Activated CD4-positive, alpha-beta T cell treated with anti-CD3 and anti-CD28 coated beads, Interleukin-2, amount 50 U/mL, for 24 hours (primary cell): Measurements from ENCODE around the gene PIP4K2A.

ENCODE experiments used
- DNase-seq, 2 donors: peaks; one replicate each; pipeline ENCODE4 v3.0.0-alpha.2; 2020; ENCODE audit warnings: low read depth in 1 of 2, low spot score in 1 of 2

The PIP4K2A gene

DNA sequence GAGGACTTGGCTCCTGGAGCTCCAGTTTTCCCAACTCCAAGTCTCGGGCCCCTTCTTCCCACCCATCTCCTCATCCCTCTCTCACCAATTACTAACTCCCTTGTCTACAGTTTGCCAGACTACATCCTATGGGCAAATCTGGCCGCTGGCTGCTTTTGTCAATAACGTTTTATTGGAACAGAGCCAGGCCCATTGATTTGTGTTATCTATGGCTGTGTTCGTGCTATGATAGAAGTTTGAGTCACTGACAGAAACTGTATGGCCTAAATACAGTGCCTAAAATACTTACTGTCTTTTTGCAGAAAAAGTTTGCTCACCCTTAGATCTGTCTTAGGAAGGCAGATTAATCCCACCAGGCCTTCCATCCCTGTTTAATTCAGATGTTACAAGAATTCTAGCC lies 71.3 kb downstream of the PIP4K2A start:
- DNase-seq, result no peak

DNA sequence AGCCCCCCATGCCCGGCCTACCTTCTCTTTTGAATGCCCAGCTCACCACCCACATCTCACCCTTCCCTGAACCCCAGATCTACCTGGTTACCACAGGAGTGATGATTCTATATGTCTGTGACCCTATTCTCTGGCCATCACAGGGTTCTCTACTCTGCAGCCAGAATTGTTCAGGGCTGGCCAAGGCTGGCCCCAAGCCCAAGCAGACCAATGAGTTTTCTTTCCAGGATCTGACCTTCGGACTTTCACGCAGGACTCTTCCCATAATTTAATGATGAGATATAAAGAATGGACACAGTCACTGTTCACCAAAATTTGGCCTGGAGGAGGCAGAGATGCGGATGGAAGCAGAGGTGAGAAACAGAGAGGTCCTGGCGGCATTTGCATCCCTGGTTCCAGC lies 72.6 kb downstream of the PIP4K2A start:
- DNase-seq, result no peak

DNA sequence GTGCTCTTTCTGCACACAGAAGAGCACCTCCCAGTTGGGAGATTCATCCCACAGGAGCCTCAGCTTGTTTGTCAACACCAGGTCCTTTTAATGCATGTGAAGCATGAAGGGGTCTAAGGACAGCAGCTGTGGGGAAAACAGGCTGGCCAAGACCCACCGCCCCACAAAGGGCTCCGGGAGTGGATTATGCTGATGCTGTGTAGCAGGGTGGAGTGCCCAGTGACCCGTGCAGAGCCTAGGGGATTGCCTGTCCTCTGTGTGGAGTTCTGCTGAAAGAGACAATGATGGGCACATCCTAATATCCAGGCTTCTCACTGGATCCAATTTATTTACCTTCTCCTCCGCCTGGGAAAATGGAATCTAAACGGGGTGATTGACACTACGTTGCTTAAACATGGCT lies 74.0 kb downstream of the PIP4K2A start:
- DNase-seq, result no peak

DNA sequence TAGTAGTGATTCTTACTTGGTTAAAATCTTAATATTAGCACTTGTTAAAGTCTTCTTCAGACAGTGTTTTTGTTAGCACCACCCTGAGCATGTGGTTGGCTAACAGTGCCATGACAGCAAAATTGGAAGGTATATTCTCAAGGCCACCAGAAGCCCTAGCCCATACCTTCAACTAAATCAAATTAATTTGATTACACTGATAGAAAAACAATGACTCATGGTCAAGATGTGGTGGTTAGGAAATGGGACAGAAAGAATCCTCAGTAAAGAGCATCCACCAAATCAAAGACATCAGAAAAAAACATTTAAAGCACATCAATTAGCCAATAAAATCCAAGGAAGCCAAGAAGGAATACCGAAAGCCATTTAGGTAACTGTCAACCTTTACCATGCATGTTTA lies 75.5 kb downstream of the PIP4K2A start:
- no peak for DNase-seq

DNA sequence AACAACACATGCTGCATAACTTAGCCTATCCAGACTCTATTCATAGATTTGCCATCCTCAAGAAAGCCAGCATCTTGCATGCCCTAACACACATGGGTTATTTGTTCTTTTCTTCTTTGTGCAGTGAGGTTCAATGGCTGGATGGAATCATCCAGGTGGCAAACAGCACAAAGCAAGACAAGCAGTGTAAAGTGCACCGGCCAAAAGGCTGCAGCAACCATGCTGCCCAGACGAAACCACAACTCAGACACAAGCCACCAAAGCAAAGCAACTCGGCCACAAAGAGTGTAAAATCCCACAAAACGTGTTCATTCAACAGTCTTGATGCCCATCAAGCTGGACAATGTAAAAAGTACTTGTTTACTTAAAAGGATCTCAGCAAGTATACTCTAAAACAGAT lies 76.9 kb downstream of the PIP4K2A start:
- DNase-seq, result no peak

DNA sequence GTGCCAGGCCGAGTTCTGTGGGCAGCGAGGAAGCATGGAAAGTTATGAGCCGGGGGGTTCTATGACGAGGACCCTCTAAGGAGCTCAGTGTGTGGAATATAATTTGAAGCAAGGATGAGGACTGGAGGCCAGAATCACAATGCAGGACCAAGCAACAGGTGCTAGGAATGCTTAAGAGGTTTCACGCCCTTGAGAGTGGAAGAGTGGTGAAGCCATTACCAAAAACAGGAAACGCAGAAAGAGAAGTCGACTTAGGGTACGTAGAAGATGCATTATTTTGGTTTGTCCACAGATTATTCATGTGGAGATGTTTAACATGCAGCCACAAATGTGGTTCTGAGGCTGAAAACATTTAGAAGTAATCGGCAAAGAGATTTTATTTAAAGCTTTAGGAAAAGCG lies 78.7 kb downstream of the PIP4K2A start:
- no peak for DNase-seq

DNA sequence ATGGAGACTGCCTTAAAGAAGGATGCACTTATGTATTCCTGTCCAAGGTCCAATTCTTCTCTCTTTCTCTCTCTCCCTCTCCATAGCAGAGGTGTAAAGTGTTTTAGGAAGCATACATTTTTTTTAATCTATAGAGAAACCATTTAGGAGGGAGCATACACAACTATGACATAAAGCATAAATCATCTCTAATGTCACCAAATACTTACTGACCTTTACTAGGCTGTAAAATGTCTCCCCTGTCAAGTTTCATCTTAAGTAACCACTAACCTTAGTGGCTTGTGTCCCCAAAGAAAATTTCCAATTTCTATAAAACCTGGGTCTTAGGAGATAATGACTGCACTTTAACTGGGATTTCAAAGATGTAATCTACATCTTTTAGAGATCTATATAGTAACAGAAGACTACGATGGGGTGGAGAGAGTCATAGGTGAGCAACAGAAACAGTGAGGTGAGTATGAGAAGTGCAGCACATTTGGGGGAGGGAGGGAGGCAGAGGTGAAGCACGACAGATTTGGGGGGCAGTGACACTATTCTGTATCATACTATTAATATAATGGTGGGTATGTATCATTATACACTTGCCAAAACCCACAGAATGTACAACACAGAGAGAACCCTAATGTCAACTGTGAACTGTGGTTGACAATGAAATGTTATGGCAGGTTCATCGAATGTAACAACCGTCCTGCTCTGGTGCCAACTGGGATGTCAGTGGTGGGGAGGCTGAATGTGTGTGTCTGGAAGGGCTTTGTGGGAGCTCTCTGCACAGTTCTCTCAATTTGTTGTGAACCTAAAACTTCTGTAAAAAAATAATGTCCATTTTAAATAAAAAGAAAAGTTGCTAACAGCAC lies 79.5 kb downstream of the PIP4K2A start:
- DNase-seq, result no peak

DNA sequence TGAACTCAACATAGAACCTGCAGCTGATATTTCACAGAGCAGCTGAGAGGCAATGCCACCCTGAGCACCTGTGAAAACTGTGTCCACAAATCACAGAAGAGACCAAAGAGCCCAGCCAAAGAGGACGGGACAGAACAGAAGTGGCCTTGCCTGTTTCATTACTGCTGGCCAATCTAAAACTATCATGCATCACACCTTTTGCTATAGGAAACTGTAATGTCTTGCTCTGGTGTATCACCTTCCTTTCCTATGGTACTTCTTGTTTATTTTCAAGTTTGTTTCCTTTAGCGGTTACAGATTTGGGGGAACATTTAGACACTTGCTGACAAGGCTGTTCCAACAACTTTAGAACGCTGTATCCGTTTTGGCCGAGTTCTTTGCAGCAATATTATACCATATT lies 80.3 kb downstream of the PIP4K2A start:
- no peak for DNase-seq

DNA sequence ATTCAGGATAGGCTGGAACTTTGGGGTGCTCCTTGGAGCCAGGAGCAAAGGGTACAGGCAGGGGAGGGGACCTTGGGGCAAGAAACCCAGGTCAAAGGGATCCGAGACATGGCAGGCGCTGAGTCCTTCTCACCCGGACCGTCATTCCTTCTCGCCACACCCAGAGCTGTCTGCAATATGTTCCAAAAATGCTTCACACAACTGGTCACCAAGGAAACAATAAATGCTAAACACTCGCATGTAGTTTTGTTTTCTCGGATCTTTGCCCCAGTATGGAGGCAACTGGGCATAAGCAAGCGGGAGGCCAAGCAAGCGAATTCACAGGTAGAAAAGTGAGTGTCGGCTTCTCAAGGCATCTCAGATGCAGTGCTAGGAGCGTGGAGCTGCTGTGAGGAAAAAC lies 80.8 kb downstream of the PIP4K2A start:
- no peak for DNase-seq

DNA sequence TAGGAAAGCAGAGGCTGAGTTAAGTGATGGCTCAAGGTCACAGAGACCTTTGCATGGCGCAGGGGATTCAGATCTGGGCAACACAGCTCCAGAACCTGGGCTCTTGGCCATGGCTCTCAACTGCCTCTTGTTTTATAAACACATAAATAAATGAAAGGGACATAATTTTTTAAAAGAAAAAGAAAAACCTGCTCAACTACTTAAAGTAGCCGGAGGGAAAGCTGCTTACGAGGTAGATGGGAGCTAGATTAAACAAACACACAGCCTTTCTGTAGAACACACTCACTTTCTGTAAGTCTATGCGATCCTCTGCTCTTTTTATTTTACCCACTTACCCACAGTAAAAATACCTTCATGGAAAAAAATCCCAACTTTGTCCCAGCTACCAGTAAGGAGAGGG lies 81.3 kb downstream of the PIP4K2A start:
- DNase-seq, result no peak

DNA sequence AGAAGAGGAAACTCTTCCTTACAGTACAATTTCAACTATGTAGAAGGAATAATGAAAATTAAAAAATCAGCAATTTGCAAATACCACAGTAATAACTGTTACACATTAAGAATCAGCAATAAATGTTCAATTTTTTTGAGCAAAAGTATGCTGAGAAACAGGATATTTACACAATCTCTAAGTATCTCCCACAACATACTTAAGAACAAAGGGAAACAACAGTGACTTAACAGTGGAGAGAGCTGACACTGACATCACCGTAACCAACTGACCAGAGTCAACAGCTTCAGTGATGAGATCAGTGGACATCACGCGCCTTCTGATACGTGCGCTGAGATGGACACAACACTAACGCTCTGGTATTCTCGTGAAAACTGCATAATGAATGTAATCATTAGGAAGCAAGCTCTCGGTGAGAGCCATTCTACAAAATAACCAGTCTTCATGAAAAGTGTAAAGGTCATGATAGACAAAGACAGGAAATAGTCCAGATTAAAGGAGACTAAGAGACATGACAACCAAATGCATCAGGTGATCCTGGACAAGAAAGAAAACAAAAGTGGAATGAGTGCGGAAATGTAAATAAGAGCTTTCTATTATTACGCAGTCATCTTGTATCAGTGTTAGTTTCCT lies 82.6 kb downstream of the PIP4K2A start:
- DNase-seq, result no peak

DNA sequence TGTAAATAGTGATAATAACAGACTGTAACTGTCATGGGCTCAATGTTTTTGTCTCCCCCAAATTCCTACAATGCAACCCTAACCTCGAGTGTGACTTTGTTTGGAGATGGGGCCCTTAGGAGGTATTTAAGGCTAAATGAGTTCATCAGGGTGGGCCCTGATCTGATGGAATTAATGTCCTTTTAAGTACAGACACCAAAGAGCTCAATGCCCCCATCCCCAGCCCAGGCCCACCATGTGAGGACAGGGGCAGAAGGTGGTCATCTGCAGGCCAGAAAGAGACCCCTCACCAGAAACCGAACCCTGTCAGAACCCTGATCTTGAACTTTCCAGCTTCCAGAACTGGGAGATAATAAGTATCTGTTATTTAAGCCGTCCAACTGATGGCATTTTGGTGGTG lies 83.2 kb downstream of the PIP4K2A start:
- DNase-seq, result no peak

DNA sequence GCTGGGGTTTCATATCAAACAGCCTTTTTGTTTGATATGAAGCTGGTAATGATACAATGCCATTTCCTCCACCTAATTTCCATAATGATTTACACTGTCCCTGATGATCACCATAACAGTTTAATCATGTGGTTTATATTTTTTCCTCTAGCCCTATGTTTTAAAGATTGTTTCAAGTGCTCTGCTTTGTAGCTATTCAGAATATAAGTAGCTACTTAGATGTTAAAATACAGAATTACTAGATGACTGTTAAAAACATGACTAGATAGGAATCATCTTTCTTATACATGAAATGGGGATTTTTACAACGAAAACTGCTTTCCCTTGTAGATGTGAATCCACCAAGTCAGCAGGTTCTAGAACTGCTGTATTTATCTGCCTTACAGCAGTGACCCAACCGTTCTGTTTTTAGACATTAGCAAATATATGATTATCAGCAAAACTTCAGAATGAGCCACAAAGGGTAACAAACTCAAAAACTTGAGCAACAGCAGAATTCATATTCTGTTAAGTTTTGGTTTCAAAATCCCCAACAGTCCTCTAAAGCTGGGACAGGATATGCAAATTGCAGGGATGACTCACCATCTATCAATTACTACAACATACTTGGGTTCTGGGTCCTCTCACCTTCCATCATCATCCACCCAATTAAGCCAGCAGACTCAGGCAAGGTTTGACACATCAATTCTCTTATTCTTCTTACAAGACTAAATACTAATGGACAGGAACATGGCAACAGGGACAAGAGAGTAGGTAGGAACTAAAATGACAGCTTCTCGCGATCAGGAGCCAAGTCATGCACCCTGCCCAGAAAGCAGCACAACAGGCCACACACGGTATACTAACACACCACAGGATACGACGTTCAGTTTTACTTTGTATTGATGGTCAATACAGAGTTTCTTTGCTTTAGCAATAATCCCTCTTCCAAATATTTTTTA lies 83.9 kb downstream of the PIP4K2A start:
- DNase-seq, result peak in 1 of 2 donors; percentile 70

DNA sequence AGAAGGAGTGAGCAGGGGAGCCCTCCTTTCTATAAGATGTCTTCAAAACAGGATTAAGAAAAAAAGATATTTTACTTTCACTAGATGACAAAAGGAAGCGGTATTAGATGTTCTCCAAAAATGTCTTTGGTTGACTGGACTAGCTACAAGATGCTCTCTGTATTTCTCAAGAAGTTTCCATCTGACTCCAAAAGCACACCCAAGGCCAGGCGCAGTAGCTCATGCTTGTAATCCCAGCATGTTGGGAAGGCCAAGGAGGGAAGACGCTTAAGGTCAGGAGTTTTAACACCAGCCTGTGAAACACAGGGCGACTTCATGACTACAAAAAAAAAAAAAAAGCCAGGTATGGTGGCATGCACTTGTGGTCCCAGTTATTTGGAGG lies 84.5 kb downstream of the PIP4K2A start:
- no peak for DNase-seq

DNA sequence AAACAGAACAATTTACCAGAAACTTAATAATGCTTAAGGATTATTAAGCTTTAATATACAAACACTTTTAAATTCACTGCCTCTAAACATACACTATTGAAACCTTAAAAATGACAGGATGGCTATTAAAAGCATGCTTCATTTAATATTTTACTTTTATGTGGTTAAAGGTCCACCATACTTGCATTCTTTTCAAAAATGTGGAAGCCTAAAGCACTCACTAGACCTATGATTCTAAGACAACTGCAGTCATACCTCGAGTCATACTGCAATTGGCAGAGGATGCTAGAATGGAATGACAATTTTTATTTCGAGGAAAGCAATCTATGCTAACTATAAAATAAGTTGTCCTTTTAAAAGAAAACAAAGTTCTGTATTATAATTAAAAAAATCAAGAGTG lies 85.3 kb downstream of the PIP4K2A start:
- DNase-seq, result no peak

DNA sequence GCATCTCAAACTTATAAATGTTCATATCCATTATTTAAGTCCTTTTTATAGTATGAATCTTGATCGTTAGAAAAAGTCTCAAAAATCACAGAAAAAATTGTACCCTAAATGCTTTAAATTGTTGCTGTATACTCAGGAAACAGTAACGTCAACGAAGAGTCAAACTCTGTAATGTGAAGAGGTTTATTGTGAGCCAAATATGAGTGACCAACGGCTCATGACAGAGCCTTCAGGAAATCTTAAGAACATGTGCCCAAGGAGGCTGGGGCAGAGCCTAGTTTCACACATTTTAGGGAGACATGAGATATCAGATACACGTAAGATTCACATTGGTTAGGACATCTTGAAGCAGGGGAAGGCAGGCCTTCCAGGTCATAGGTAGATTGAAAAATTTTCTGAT lies 86.1 kb downstream of the PIP4K2A start:
- DNase-seq, result no peak

DNA sequence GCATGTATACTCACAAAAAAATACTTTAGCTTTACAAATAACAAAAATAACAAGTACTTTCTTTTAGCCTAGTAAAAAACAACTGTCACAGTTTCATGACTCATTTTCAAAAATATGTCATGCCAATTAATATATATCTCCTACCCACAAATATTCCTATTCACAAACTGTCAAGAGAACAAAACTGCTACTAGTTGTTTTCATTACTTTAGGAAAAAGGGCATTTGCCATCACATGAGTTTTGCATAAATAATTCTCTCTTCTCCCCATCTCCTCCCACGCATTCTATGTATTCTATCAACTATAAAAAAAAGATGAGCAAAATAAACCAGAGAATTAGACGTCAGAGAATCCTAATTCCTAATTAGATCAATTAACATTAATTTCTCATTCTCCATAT lies 87.6 kb downstream of the PIP4K2A start:
- DNase-seq, result no peak

DNA sequence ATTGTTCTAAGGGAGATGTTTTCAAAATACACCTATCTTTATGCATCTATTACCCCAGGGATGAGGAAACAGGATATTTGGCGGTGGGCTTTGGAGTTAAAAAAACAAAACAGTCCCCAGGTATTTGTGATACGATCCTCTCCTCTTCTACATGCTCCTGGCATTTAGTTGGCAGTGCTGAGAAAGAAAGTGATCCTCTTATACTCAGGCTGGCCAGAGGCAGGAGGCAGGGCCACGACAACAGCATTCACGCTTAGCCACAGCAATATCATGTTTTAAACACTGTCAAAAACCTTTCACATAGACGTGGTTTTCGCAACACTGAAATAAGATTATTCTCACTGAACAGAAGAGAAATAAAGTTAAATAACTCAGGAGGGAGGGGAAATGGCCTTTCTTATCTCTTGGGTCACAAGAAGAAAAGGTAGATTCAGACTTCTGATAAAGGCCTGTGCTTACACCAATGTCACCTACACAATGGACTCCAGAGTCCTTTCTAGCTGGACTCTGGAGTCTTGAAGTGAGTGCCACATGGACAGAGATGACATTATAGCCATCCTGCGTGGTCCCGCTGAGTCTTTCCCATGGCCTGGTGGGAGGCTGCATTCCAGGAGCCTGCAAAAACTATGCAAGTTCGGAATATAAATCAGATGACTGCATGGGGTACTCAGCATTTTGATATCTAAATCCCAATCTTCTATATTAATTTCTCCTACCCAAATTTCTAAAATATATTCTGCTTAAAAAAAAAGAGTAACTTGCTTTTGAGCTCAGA lies 88.7 kb downstream of the PIP4K2A start:
- no peak for DNase-seq

DNA sequence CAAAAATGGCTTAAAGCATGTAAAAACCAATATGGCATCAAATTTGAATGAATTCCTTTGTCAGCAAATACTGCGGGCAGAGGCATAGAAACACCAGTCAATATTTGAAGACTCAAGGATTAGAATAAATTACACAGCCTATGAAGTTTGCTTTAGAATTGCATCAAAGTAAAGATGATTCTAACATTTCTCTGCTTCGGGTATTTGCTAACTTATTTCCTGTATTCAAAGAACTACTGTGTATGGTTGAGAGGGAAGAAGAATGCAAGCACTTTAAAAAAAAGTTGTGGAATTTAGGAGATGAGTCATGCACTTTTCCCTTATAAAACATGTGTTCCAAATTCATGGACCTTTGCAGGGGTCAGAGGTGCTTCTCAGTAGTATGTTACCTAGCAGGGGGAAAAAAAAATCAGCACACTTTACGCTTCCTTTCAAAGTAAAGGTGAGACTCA lies 90.1 kb downstream of the PIP4K2A start:
- no peak for DNase-seq

DNA sequence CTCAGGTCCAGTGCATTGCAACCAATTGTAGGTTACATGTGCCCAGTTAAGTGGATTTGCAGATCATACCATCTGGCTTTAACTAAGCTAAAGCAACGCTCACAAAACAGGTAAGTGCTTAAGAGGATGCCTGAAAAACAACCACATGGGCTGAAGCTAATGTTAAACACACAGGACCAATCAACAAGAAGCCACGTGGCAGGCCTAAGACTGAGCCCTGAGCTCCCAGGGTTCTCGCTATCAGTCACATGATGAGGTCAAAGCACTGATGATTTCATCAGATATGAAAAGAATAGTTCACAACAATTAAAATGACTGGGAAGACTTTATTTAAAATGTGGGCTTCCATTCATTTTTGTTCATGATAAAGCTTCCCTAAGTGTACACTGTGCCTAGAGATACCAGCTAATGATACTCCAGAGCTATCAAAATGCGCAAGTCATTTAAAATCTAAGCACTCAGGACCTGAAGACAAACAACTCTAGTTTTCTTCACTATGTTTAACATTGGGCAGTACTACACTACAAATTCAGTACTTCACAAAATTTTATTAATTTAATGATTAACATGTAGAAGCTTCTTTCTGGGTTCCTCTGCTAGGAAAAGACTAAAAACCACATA lies 90.6 kb downstream of the PIP4K2A start:
- no peak for DNase-seq
